ENCODE data around the gene ATOSA. TPM values are rescaled to one million over a fixed set of nuclear protein-coding genes. Genes with fewer than 3 reads are reported as not detected.

ATOSA gene
- total RNA-seq, 4 donors from 2014 or later, result 32.6 to 105 (median 64.3) TPM

- no peak overlapping the region for H3K4me3 ChIP-seq
- no peak for ATAC-seq
- H3K27me3 ChIP-seq, result no peaks in the 10 kb centered on the region
- no peaks in the 10 kb centered on the region for H3K4me1 ChIP-seq
- TF ChIP-seq POLR2AphosphoS5 (IDR thresholded peaks at IDR 0.05), result no peak
- no peaks in the 10 kb centered on the region for H3K36me3 ChIP-seq
- H3K9me3 ChIP-seq, result no peaks in the 10 kb centered on the region
- WGBS, 2 donors (ENCODE audit: low coverage in 1 of 2), result 92 to 100% methylated on average over 1 of the region's 1 CpG
- H3K27ac ChIP-seq, result no peak overlapping the region
Observed at GRCh38 chr15:52710050-52710707, 31.0 kb upstream of the ATOSA start.

GRCh38 chr15:52709187-52709981, 30.2 kb upstream of the ATOSA start:
- H3K27me3 ChIP-seq, result no peaks in the 10 kb centered on the region
- no peak for ATAC-seq
- TF ChIP-seq POLR2A (IDR thresholded peaks at IDR 0.05) (no peak), POLR2AphosphoS5 (IDR thresholded peaks at IDR 0.05) (no peak), EP300 (IDR thresholded peaks at IDR 0.05) (no peak), CTCF (IDR thresholded peaks at IDR 0.05) (no peak)
- no peaks in the 10 kb centered on the region for H3K36me3 ChIP-seq
- no peak overlapping the region for H3K27ac ChIP-seq
- 44 to 53% methylated on average over 7 to 8 of the region's 10 CpGs for WGBS, 2 donors (ENCODE audit: low coverage in 1 of 2)
- no peak overlapping the region for H3K4me3 ChIP-seq
- H3K4me1 ChIP-seq, result no peaks in the 10 kb centered on the region
- H3K9me3 ChIP-seq, result no peaks in the 10 kb centered on the region

- ATAC-seq, result no peak
- Histone ChIP-seq H3K36me3 (no peaks in the 10 kb centered on the region), H3K9me3 (no peaks in the 10 kb centered on the region), H3K4me1 (no peaks in the 10 kb centered on the region), H3K27ac (no peak overlapping the region), H3K27me3 (no peaks in the 10 kb centered on the region), H3K4me3 (no peak overlapping the region)
- TF ChIP-seq EP300 (IDR thresholded peaks at IDR 0.05) (no peak), CTCF (IDR thresholded peaks at IDR 0.05) (no peak), POLR2AphosphoS5 (IDR thresholded peaks at IDR 0.05) (no peak), POLR2A (IDR thresholded peaks at IDR 0.05) (no peak)
- WGBS, 2 donors (ENCODE audit: low coverage in 1 of 2), result 83% methylated on average over 1 of the region's 1 CpG
Observed at GRCh38 chr15:52706091-52706490, 26.9 kb upstream of the ATOSA start.

GRCh38 chr15:52702390-52702789, 23.2 kb upstream of the ATOSA start:
- no peak overlapping the region for H3K4me3 ChIP-seq
- no peak overlapping the region for H3K27ac ChIP-seq
- ATAC-seq, result no peak
- no peaks in the 10 kb centered on the region for H3K27me3 ChIP-seq
- TF ChIP-seq POLR2AphosphoS5 (IDR thresholded peaks at IDR 0.05) (no peak), CTCF (IDR thresholded peaks at IDR 0.05) (no peak), EP300 (IDR thresholded peaks at IDR 0.05) (no peak), POLR2A (IDR thresholded peaks at IDR 0.05) (no peak)
- H3K9me3 ChIP-seq, result no peaks in the 10 kb centered on the region
- H3K4me1 ChIP-seq, result no peaks in the 10 kb centered on the region
- H3K36me3 ChIP-seq, result no peaks in the 10 kb centered on the region
- WGBS, 2 donors (ENCODE audit: low coverage in 1 of 2), result 71 to 100% methylated on average over 1 of the region's 1 CpG

- Histone ChIP-seq H3K27ac (no peak overlapping the region), H3K36me3 (no peaks in the 10 kb centered on the region), H3K27me3 (no peaks in the 10 kb centered on the region), H3K4me3 (no peak overlapping the region), H3K9me3 (no peaks in the 10 kb centered on the region), H3K4me1 (no peaks in the 10 kb centered on the region)
- TF ChIP-seq POLR2AphosphoS5 (IDR thresholded peaks at IDR 0.05) (no peak), POLR2A (IDR thresholded peaks at IDR 0.05) (no peak), EP300 (IDR thresholded peaks at IDR 0.05) (no peak), CTCF (IDR thresholded peaks at IDR 0.05) (no peak)
- no peak for ATAC-seq
- 40 to 80% methylated on average over 2 to 3 of the region's 3 CpGs for WGBS, 2 donors (ENCODE audit: low coverage in 1 of 2)
Observed at GRCh38 chr15:52699457-52699856, 20.3 kb upstream of the ATOSA start.
